ENCODE data around the gene CREBBP.

Gene CREBBP

GRCh38 chr16:3728424-3729160 is 151.9 kb downstream of the CREBBP start:
- no peak overlapping the region for H3K4me3 ChIP-seq (ENCODE audit: low read depth, low read length)
- TF ChIP-seq CTCF (IDR thresholded peaks at IDR 0.05; ENCODE audit: low read depth, low read length, missing control alignments), result no peak
- DNase-seq (ENCODE audit: low read depth), result no peak

- TF ChIP-seq CTCF (IDR thresholded peaks at IDR 0.05; ENCODE audit: low read depth, low read length, missing control alignments), result no peak
Observed at GRCh38 chr16:3727806-3728381, 152.6 kb downstream of the CREBBP start.

GRCh38 chr16:3726021-3726687 is 154.4 kb downstream of the CREBBP start:
- no peak for TF ChIP-seq CTCF (IDR thresholded peaks at IDR 0.05; ENCODE audit: low read depth, low read length, missing control alignments)
- H3K4me3 ChIP-seq (ENCODE audit: low read depth, low read length), result no peak overlapping the region
- no peak for DNase-seq (ENCODE audit: low read depth)

More at GRCh38 chr16:3727806-3728381, 152.6 kb downstream of the CREBBP start:
- no peak for DNase-seq (ENCODE audit: low read depth)
- no peak overlapping the region for H3K4me3 ChIP-seq (ENCODE audit: low read depth, low read length)

GRCh38 chr16:3725276-3725675 is 155.2 kb downstream of the CREBBP start:
- TF ChIP-seq CTCF (IDR thresholded peaks at IDR 0.05; ENCODE audit: low read depth, low read length, missing control alignments), result no peak
- no peak overlapping the region for H3K4me3 ChIP-seq (ENCODE audit: low read depth, low read length)
- no peak for DNase-seq (ENCODE audit: low read depth)

- no peak overlapping the region for H3K4me3 ChIP-seq (ENCODE audit: low read depth, low read length)
- no peak for DNase-seq (ENCODE audit: low read depth)
- TF ChIP-seq CTCF (IDR thresholded peaks at IDR 0.05; ENCODE audit: low read depth, low read length, missing control alignments), result no peak
Observed at GRCh38 chr16:3722508-3722907, 158.0 kb downstream of the CREBBP start.

- no peak overlapping the region for H3K4me3 ChIP-seq (ENCODE audit: low read depth, low read length)
- no peak for DNase-seq (ENCODE audit: low read depth)
- no peak for TF ChIP-seq CTCF (IDR thresholded peaks at IDR 0.05; ENCODE audit: low read depth, low read length, missing control alignments)
Observed at GRCh38 chr16:3720418-3720817, 160.1 kb downstream of the CREBBP start.
